ENCODE data around the gene TRIM28. TPM values are rescaled to one million over a fixed set of nuclear protein-coding genes. Genes with fewer than 3 reads are reported as not detected.
"Not testable (repeated sequence)": the region's sequence is repeated elsewhere in the genome, so short reads cannot be mapped to it uniquely, and the experiment has no call there.

The TRIM28 gene
- total RNA-seq, 1 donor from 2014 or later = 687 TPM

DNA sequence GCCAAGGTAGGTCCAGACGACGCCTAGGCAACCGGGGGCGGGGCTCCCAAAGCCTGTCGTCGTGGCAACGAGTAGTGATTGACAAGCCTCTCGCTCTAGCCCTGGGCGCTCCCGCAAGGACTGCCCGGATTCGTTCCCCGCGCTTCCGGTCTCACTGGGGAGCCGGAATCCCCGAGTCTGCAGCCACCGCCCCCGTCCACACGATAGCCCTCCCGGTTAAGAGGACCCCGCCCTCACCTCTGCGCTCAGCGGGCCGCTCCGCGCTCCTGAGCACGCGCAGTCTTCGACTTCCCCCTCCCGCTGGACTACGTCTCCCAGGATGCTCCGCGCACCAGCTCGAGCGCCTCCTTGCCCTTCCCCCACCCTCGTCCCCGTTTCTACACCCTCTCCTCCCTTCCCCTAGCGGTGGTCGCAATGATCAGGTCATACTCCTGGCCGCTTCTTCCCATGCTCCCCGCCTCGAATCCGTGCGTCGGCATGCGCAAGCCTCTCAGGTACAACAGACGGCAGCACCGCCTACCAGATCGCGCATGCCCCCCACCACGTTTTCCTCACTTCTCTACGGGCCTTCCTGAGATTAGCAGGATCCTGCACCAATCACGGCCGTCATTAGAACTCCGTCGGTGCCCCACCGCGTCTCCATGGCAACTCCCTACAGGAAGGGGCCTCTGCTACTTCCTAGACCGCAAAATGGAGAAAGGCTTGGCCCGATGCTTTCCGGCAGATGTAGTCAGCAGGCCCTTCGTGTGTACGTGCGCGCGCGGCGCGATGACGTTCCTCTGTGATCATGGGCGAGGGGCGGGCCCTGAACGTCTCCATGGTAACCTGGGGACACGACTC, 29.2 kb downstream of the TRIM28 start, which contains the start of gene MZF1:
Gene MZF1 (minus strand): TSS at position 518 of the 840 bp plus-strand sequence. CDS start 1,946 bp downstream, outside the sequence.
- H3K36me3 Mint-ChIP-seq (ENCODE audit: low read depth) = peaks cover 12% of the 10 kb centered on the region
- H3K27me3 Mint-ChIP-seq (ENCODE audit: insufficient read depth) = no peaks in the 10 kb centered on the region
- H3K4me1 Mint-ChIP-seq (ENCODE audit: low read depth) = peaks cover 41% of the 10 kb centered on the region
- peak within 1 kb of the TSS; percentile 95 for H3K4me3 Mint-ChIP-seq
- peak within 1 kb of the TSS; percentile 99 for H3K27ac Mint-ChIP-seq
- intact Hi-C loops (cut with micrococcal nuclease) = loop anchor here (1.0 kb wide), 12 partner anchors 8 to 268 kb away; partner anchors contain the start of genes CHMP2A, ERVK3-1, TRIM28 and ZBTB45
- H3K9me3 Mint-ChIP-seq = no peaks in the 10 kb centered on the region
- DNase-seq (ENCODE audit: low spot score) = peak; percentile 100

DNA sequence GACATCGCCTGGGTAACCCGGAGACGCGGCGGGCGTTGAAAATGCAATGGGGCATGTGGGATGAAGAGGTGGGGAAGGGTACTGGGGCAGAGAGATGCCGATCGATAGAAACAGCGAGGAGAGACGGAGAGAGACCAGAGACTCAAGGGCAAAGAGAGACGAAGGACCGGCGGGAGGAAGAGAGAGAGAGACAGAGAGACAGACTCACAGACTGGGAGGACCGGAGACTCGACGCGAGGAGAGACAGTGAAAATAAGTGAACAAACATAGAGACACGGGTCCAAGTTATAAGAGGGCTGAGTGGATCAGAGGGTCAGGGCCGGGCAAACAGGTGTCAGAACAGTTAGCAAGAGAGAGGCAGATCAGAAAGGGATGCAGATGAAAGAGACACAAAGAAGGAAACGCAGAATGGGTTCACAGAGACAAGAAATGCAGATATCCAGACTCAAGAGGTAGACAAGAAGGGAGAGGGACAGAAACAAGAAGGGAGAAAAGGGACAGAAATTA, 29.8 kb downstream of the TRIM28 start:
- H3K36me3 Mint-ChIP-seq (ENCODE audit: low read depth) = peaks cover 8% of the 10 kb centered on the region
- DNase-seq (ENCODE audit: low spot score) = no peak
- H3K27ac Mint-ChIP-seq = peak overlapping the region; percentile 99
- peaks cover 41% of the 10 kb centered on the region for H3K4me1 Mint-ChIP-seq (ENCODE audit: low read depth)
- intact Hi-C loops (cut with micrococcal nuclease) = loop anchor here (1.0 kb wide), 10 partner anchors 8 to 192 kb away; partner anchors contain the start of genes CHMP2A, TRIM28, ZBTB45 and ZNF132
- peak overlapping the region; percentile 95 for H3K4me3 Mint-ChIP-seq
- no peaks in the 10 kb centered on the region for H3K9me3 Mint-ChIP-seq
- no peaks in the 10 kb centered on the region for H3K27me3 Mint-ChIP-seq (ENCODE audit: insufficient read depth)

DNA sequence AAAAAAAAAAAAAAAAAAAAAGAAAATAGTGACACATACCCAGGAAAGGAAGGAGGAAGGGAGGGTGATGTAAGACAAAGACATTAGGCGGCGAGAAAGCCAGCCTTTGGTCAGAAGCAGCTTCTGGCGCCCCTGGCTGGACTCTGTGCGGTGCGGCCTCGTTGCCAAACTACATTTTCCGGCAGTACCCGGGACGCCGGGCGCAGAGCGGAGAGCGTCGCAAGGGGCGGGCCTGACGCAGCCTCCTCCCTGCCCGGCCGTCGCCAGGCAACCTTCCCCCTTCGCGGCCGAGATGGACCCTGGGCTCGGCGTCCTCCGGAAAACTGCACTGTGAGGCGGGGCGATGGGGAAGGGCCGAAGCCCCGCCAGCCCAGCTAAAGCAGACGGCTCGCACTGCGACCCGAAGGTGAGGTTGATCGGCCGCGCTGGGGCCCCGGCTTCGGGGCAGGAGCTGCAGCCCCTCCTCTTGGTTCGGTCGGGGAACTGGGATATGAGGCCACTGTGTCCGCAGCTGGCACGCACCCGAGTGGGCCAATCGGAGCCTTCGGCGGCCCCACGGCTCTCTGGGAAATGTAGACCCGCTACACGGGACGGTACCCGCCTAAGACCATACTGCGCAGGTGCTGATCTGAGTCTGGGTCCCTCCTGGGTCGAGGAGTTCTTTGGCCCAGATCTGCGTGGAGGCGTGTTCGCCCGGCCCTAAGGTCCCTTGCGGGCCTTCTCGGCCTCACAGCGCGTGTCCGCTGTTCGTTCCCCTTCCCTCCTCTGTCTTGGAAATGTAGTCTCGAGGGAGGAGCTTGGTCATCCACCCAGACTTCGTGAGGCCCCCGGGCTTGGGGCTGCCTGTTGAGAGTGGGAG, 31.5 kb downstream of the TRIM28 start:
- H3K4me1 Mint-ChIP-seq (ENCODE audit: low read depth) = peaks cover 51% of the 10 kb centered on the region
- no peaks in the 10 kb centered on the region for H3K27me3 Mint-ChIP-seq (ENCODE audit: insufficient read depth)
- intact Hi-C loops (cut with micrococcal nuclease) = loop anchor here (1.0 kb wide), 1 partner anchor 99 kb away; the partner anchor contains the start of gene ZNF446
- H3K9me3 Mint-ChIP-seq = no peaks in the 10 kb centered on the region
- H3K36me3 Mint-ChIP-seq (ENCODE audit: low read depth) = peaks cover 9% of the 10 kb centered on the region
- H3K4me3 Mint-ChIP-seq = peak overlapping the region; percentile 95
- peak overlapping the region; percentile 99 for H3K27ac Mint-ChIP-seq
- peak; percentile 77 for DNase-seq (ENCODE audit: low spot score)

DNA sequence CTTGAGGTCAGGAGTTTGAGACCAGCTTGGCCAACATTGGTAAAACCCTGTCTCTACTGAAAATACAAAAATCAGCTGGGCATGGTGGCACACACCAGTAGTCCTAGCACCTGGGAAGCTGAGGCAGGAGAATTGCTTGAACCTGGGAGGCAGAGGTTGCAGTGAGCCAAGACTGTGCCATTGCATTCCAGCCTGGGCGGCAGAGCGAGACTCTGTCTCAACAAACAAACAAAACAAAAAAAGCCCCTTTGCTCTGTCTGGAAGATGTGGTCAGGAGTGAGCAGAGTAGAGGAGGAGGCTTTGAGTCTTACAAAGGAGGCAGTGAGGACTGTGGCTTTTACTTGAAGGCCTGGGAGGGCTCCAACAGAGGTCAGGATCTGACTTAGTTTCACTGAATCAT, 33.7 kb downstream of the TRIM28 start:
- H3K36me3 Mint-ChIP-seq (ENCODE audit: low read depth); intact Hi-C loops (cut with micrococcal nuclease); H3K27me3 Mint-ChIP-seq (ENCODE audit: insufficient read depth); H3K9me3 Mint-ChIP-seq; DNase-seq (ENCODE audit: low spot score): not testable (repeated sequence)
- Mint-ChIP-seq H3K4me3 (peak overlapping the region; percentile 15), H3K4me1 (ENCODE audit: low read depth) (peaks cover 49% of the 10 kb centered on the region), H3K27ac (peak overlapping the region; percentile 61)

DNA sequence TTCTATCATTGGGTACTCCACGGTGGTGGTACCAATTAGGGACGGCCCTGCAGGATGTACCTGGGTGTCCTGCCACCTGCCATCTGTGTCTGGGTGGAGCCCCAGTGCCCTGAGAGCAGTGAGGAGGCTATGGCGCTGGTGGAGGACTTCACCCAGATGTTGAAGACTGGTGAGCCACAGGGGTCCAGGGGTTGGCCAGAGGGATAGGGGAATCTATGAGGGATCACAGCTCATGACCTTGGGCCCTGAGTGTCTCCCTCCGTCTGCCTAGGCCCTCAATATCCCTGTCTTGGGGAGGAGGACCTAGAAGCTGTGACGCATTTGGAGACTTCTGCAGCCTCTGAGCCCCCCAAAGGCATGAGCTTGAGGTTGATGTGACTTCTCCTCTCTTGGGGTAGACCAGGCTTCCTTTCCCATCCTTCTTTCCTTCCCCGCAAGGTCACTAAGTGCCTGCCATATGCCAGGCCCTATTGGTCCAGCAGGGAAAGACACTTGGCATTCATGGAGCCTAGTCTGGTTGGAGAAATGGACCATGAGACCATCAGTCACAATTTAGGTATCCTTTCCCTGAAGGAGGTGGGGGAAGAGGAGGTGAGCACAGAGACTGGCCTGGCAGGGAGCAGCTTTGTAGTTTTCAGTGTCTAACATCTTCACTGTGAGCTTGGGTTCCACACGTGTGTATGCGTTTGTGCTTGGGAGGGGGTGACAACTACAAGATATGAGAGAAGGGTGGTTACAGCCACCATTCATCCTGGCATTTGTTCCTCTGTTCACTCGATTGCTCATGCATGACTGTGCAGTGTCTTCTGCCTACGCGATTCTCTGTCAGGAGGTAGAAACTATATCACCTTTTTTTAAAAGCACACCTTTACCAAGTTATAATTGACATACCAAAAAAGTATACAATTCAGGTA, 34.4 kb downstream of the TRIM28 start:
- Mint-ChIP-seq H3K27ac (peak overlapping the region; percentile 61), H3K4me3 (peak overlapping the region; percentile 23), H3K4me1 (ENCODE audit: low read depth) (peaks cover 47% of the 10 kb centered on the region), H3K36me3 (ENCODE audit: low read depth) (peaks cover 14% of the 10 kb centered on the region), H3K9me3 (no peaks in the 10 kb centered on the region), H3K27me3 (ENCODE audit: insufficient read depth) (no peaks in the 10 kb centered on the region)
- no peak for DNase-seq (ENCODE audit: low spot score)
- intact Hi-C loops (cut with micrococcal nuclease) = no loop called here

DNA sequence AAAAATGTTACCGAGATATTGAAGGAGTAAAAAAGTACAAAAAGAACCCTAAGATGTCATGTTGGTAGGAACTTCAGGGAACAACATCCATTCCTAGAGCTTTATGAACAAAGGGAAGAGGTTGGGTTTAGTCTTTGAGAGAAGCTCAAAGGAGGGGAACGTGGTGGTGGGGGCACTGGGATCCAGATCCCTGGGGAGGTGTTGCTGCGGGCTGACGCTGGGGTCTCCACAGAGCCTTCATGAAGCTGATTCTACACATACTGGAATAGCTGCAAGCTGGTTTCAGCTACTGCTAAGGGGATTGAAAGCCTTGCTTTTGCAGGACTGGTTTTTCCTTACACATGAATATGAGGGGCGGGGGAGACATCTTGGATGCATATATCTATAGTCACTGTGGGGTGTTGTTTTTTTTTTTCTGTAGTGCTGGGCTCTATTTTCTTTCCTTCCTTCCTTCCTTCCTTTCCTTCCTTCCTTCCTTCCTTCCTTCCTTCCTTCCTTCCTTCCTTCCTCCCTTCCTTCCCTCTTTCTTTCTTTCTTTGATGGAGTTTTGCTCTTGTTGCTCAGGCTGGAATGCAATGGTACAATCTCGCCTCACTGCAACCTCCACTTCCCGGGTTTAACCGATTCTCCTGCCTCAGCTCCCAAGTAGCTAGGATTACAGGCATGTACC, 35.7 kb downstream of the TRIM28 start:
- H3K9me3 Mint-ChIP-seq = no peaks in the 10 kb centered on the region
- peaks cover 14% of the 10 kb centered on the region for H3K36me3 Mint-ChIP-seq (ENCODE audit: low read depth)
- no peak overlapping the region for H3K4me3 Mint-ChIP-seq
- H3K27me3 Mint-ChIP-seq (ENCODE audit: insufficient read depth) = no peaks in the 10 kb centered on the region
- peaks cover 38% of the 10 kb centered on the region for H3K4me1 Mint-ChIP-seq (ENCODE audit: low read depth)
- intact Hi-C loops (cut with micrococcal nuclease) = no loop called here
- DNase-seq (ENCODE audit: low spot score) = no peak
- no peak overlapping the region for H3K27ac Mint-ChIP-seq

DNA sequence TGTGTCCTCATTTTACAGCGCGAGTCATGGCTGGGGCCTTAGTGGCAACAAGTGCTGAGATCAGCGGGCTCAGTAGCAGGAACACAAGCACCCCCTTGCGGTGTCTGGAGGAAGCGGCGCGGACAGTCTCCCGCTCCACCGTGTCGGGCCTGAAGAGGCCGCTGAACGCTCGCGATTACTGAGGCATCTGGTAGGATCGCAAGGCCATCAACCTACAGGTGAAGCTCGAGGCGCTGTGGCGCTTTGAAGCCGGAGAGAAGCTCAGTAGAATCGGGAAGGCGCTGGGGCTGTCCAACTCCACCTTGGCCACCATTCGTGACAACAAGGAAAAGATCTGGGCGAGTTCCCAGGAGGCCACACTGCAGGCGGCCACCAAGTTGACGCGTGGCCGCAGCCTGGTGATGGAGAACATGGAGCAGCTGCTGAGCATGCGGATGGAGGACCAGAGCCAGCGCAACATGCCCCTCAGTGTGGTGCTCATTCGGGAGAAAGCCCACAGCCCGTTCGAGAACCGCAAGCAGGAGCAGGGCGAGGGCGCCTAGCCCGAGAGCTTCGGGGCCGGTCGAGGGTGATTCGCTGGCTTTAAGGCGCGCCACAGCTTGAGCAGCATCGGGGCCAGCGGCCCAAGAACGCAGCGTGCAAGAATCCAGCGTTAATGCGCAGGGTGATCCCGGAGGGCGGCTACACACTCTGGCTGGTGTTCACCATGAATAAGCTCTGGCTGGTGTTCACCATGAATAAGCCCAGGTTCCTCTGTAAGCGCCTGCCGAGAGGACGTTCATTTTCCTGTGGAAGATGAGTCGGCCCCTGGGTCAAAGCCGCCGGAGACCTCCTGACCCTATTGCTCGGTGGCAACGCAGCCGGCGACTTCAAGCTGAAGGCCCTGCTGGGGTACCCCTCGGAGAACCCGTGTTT, 37.6 kb downstream of the TRIM28 start:
- intact Hi-C loops (cut with micrococcal nuclease) = loop anchor here (1.0 kb wide), 4 partner anchors 8 to 67 kb away; partner anchors contain the start of genes MZF1 and ZBTB45
- Mint-ChIP-seq H3K27me3 (ENCODE audit: insufficient read depth) (no peaks in the 10 kb centered on the region), H3K4me1 (ENCODE audit: low read depth) (peaks cover 33% of the 10 kb centered on the region), H3K36me3 (ENCODE audit: low read depth) (peaks cover 17% of the 10 kb centered on the region), H3K27ac (peak overlapping the region; percentile 67), H3K4me3 (no peak overlapping the region), H3K9me3 (no peaks in the 10 kb centered on the region)
- DNase-seq (ENCODE audit: low spot score) = peak; percentile 86

DNA sequence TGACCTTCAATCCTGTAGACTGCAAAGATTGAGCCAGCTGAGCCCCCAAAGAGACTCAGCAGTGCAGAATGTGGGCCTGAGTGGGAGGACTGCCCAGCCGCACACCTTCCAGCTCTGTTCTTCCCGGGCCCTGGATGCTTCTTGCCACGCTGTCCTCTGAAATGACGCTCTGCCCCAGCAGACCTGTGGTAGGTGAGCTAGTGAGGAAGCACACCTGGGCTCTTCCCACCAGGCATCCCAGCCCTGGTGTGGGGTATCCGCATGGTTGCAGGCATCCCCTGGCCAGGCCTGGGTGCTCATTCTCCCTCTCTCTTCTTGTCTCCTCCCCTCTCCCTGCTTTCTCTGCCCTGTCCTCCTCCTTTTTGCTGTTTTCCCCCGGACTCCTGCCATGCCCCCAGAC, 39.1 kb downstream of the TRIM28 start:
- H3K27me3 Mint-ChIP-seq (ENCODE audit: insufficient read depth) = no peaks in the 10 kb centered on the region
- no peak overlapping the region for H3K4me3 Mint-ChIP-seq
- no peaks in the 10 kb centered on the region for H3K9me3 Mint-ChIP-seq
- H3K4me1 Mint-ChIP-seq (ENCODE audit: low read depth) = peaks cover 27% of the 10 kb centered on the region
- no peak overlapping the region for H3K27ac Mint-ChIP-seq
- H3K36me3 Mint-ChIP-seq (ENCODE audit: low read depth) = peaks cover 17% of the 10 kb centered on the region
- no peak for DNase-seq (ENCODE audit: low spot score)
- intact Hi-C loops (cut with micrococcal nuclease) = no loop called here

DNA sequence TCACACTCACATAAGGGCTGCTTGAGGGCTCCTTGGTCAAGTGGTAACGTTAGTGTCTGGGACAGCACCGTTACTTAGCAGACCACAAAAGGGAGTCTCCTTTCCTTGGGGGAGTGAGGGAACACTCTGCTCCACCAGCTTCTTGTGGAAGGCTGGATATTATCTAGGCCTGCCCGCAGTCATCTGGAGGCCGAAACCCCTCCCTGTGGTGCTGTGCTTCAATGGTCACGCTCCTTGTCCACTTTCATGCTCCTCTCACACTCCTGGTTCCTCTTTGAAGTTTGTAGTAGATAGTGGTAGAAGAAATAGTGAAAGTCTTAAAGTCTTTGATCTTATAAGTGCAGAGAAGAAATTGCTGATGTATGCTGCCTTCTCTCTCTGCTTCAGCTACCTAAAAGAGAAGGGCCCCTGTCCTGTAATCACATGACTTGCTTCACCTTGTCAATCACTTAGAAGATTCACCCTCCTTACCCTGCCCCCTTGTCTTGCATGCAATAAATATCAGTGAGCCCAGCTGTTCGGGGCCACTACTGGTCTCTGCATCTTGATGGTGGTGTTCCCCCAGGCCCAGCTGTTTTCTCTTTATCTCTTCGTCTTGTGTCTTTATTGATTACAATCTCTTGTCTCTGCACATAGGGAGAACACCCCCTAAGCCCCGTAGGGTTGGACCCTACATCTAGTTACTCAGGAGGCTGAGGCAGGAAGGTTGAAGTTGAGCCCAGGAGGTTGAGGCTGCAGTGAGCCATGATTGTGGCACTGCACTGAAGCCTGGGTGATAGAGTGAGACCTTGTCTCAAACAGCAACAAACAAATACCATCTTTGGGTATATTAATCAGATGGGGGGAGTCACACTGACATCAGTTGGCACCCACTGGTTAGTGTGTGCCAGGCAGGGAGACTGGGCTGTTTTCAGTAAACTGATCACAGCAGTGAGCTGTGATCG, 40.9 kb downstream of the TRIM28 start:
- no peak for DNase-seq (ENCODE audit: low spot score)
- Mint-ChIP-seq H3K4me3 (no peak overlapping the region), H3K27me3 (ENCODE audit: insufficient read depth) (no peaks in the 10 kb centered on the region), H3K27ac (no peak overlapping the region), H3K36me3 (ENCODE audit: low read depth) (peaks cover 17% of the 10 kb centered on the region), H3K9me3 (no peaks in the 10 kb centered on the region), H3K4me1 (ENCODE audit: low read depth) (peaks cover 9% of the 10 kb centered on the region)
- intact Hi-C loops (cut with micrococcal nuclease) = no loop called here

DNA sequence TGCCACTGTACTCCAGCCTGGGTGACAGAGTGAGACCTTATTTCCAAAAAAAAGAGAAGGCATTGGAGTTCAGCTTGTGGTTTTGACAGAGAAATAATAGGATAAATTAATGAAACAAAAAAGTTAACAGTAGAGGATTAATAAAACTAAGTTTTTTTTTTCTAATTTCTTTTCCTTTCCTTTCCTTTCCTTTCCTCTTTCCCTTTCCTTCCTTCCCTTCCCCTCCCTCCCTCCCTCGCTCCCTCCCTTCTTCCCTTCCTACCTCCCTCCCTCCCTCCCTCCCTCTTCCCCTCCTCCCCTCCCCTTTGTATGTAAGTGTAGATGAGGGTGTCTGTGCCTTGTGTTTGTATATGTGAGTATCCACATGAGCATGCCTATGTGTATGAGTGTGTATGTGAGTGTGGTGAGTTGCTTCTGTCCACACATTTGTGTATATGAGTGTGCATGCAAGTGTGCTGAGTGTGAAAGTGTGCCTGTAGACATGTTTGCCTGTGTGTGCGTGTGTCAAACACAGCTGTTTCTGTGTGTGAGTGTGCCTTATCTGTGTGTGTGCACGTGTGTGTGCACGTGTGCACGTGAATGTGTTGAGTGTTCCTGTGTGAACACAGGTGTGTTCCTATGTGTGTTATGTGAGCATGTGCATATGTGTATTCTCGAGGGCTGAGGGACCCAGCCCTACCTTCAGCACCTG, 41.7 kb downstream of the TRIM28 start:
- H3K4me1 Mint-ChIP-seq (ENCODE audit: low read depth) = peaks cover 7% of the 10 kb centered on the region
- no peak overlapping the region for H3K4me3 Mint-ChIP-seq
- H3K9me3 Mint-ChIP-seq = no peaks in the 10 kb centered on the region
- intact Hi-C loops (cut with micrococcal nuclease) = no loop called here
- H3K27me3 Mint-ChIP-seq (ENCODE audit: insufficient read depth) = no peaks in the 10 kb centered on the region
- DNase-seq (ENCODE audit: low spot score) = no peak
- H3K36me3 Mint-ChIP-seq (ENCODE audit: low read depth) = peaks cover 16% of the 10 kb centered on the region
- no peak overlapping the region for H3K27ac Mint-ChIP-seq
